Fibroblast of skin of left biceps (primary cell): ENCODE data around the gene ILKAP.

ENCODE experiments used
- DNase-seq, 2 experiments: peaks; one replicate each; pipeline ENCODE4 v3.0.0-alpha.2; 2013; ENCODE audit warnings: low read depth in 2 of 2

The ILKAP gene, protein sequence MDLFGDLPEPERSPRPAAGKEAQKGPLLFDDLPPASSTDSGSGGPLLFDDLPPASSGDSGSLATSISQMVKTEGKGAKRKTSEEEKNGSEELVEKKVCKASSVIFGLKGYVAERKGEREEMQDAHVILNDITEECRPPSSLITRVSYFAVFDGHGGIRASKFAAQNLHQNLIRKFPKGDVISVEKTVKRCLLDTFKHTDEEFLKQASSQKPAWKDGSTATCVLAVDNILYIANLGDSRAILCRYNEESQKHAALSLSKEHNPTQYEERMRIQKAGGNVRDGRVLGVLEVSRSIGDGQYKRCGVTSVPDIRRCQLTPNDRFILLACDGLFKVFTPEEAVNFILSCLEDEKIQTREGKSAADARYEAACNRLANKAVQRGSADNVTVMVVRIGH

DNA sequence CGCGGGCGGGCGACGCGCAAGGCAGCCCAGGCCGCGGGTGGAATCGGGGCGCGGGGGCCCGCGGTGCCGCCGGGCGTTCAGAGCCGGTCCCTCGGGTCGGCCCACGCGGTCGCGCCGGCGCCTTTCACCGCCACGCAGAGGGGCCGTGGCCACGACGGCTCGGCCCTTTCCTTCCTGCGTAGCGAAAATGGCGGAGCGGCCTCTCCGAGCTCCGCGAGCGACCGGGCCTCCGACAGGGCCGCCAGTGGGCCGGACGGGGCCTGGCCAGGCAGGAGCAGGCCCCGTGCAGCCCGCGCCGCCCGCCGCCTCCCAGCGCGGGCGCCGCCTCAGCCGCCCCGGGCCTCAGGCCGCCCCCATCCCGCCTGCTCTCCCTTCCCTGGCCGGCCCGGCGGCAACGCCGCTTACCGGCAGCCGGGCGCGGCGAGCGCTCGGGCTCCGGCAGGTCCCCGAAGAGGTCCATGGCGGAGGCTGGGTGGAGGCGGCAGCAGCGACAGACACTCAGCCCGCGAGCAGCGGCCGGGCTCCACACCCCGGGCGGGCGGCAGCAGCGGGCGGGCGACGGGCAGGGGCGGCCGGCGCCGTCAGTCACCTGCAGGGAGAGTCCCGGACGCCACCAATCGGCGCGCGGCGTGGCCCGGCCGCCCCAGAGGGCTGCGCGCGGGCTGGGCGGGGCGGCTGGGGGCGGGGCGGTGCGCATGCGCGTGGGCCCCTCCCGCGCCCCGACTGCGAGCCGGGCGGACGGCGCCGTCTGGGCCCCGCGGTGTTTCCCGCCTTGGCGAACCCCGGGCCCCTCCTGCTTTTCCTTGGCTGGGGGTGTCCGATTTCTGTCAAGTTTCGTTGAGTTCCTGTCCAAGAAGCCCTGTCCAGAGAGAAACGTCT, at the start of gene ILKAP:
ILKAP (minus strand) TSS at position 602 of the 879 bp plus-strand sequence; CDS start at position 460, 142 bp downstream.
- DNase-seq: peak; percentile 46 to 50

DNA sequence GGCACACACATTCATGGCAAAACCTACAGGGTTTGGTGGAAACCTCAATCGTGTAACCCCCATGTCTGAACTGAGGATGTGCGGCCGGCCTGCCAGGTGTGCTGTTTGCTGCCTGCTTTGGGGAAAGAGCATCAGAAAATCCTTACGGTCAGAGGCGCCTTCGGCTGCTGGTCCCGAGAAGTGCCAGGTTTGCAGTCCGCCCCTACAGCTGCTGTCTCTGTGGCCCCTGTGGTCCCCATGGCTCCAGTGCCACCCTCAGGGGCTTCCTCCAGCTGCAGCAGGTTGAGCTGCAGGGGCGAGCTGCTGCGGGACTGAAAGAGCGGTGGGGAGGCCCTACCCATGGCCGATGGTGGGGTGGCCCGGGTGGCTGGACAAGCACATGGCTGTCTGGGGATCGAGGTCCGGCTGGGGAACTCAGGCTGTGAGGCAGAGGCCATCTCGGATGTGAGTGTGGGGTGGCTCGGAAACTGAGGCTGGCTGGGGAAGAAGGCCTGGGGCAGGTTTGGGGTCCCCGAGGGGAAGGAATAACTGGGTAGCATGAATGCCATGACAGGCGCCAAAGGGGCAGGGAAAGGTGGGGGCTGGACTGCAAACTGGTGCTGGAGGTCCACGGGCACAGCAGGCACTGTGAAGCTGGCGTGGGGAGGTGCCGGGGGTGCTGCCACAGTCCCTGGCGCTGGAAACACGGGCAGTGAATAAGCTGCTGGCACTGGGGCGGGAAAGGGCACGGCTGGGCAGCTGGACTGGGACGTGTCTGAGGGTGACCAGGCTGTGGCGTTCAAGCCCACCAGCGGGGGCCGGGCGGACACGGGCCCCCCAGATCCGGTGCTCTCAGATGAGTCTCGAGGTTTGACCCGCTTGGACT, 49.5 kb upstream of the ILKAP start:
- no peak for DNase-seq

DNA sequence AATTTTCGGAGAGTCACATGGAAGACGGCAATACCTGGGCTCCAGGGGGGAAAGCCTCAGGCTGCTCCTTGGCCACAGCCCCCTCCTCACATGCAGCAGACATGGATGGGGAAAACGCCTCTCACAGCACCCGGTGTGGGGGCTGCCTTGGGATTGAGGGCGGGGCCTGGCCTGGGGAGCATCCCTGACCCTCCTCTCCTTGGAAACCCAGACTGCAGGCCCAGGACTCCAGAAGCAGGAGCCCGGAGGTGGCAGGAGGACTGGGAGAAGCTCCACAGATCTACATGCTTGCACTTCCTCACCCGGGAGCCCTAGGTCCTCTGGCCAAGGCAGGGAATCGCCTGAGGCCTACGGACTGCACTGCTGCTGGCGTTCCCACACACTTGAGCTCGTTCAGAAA, 48.5 kb upstream of the ILKAP start:
- no peak for DNase-seq

DNA sequence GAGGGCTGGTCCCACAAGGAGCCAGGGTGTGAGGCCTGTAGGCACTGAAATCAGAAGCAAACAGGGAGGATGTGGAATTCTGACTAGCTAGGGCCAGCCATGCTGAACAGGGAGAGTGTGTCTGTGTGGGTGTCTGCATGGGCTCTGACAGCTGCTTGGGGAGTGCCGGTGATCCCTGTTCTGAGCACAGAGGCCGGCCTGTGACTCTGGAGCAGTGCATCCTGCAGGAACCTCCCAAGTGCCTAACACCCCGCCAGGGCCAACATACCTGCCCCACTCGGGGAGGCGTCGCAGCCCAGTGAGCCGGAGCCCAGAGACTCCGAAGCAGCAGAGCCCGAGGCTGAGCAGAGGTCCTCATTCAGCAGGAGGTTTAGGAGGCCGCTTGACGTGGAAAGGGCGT, 47.8 kb upstream of the ILKAP start:
- DNase-seq: no peak

DNA sequence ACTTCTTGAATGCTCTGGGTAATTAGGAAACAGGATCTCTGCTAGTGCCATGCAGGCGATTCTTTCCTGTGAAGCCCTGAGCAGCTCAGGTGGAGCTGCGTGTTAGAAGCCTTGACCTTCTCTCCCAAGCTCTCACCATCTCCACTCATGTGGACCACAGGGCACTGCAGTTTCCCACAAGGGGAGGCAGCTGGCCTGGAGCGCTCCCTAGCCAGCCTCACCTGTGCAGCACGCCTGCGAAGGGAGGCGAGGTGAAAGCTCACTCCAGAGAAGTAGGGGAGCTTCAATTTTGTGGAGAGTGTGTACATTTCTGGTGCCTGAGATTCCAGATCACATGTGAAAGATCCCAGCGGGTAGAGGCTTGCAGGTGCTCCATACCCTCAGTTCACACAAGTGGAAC, 47.4 kb upstream of the ILKAP start:
- DNase-seq: no peak

DNA sequence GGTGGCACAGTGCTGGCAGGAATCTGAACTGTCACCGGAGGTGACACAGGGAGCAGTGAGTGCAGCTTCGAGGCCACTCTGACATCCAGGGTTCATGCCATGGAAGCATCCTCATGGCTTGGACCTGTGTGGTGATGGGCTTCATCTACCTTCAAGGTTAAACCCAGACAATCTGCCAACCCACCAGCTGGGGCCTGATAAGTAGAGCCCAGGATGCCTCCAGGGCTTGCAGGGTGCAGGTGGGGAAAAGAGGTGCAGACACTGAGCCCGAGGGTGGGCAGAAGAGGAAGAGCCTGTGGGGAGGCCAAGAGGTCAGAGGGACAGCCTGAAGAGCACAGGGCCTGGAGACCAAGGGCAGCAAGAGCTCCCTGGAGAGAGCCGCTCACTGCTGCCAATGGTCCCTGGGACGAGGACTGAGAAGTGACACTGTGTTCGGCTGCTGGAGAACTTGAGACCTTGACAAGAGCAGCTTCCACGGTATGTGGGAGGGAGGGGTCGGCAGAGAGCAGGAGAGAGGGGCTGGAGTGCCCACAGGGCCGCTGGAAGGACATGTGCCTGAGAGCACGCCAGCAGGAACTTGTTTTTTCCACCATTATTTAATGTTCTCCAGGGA, 44.5 kb upstream of the ILKAP start:
- DNase-seq: no peak

DNA sequence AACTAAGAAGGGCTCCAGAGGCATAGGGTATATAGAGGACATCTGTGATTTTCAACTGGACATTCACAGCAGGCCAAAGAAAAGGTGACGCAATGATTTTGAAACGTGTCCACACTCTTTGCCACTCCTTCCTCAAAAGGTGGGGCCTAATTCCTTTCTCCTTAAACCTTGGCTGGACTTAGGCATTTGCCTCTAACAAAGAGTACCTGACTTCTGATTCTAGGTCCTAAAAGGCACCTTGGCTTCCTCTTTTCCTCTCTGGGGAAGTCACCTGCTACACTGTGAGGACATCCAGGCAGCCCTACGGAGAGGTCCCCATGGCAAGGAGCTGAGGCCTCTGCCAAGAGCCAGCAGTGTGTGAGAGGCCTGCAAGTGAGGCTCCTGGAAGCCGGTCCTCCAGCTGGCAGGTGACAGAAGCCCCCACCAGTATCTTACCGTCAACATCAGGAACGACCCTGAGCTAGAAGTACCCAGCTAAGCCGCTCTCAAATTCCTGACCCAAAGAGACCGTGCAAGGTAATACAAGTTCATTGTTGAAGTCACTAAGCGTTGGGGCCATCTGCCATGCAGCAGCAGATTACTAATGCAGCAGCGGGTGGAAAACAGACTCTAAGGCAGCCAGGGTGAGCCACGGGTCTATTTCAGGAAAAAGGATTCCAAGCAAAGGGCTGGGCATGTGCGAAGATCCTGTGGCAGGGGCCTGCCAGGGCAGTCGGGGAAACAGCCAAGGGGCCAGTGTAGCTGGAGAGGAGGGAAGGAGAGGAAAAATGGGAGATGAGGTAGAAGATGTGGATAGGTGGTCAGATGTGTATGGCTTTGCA, 43.7 kb upstream of the ILKAP start:
- no peak for DNase-seq

DNA sequence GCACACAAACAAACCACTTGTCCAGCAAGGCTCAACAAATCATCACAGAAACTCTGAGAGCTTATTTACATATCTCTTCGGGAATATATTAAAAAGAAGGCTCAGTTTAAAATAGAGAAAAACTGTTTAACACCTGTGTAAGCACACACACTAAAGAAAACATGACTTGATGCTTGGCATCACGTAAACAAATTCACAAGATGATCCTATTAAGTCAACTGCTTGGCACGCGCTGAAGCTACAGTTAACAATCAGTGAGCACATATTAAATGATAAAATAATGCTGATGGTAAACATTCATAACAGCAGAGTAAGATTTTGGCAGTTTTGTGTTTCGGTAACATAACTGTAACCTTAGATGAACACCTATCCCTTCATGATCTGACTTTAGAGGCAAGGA, 40.7 kb upstream of the ILKAP start:
- no peak for DNase-seq

DNA sequence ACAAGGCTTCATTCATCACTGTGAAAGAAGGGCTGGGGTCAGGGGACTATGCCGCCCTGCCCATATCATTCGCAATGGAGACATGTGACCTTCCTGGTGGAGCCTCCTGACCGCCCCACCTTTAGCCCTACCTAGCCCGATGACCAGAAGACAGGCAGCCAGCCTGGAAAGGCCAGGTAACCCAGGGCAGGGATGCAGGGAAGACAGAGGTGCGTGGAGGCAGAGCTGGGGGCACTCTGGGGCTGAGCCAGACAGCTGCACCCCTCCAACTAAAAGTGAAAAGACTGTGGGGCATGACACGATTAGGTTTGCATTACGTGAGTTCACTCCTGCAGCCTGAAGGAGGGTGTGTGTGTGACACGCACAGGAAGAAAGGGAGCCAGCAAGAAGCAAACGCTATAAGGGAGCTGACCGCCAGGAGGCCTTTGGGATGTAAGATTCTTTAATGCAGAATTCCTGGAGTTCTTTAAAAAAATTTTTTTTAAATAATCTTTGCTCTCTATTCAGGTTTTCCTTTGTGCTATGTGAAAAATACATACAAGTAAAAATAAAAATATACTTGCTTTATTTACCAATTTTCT, 40.1 kb upstream of the ILKAP start:
- no peak for DNase-seq

DNA sequence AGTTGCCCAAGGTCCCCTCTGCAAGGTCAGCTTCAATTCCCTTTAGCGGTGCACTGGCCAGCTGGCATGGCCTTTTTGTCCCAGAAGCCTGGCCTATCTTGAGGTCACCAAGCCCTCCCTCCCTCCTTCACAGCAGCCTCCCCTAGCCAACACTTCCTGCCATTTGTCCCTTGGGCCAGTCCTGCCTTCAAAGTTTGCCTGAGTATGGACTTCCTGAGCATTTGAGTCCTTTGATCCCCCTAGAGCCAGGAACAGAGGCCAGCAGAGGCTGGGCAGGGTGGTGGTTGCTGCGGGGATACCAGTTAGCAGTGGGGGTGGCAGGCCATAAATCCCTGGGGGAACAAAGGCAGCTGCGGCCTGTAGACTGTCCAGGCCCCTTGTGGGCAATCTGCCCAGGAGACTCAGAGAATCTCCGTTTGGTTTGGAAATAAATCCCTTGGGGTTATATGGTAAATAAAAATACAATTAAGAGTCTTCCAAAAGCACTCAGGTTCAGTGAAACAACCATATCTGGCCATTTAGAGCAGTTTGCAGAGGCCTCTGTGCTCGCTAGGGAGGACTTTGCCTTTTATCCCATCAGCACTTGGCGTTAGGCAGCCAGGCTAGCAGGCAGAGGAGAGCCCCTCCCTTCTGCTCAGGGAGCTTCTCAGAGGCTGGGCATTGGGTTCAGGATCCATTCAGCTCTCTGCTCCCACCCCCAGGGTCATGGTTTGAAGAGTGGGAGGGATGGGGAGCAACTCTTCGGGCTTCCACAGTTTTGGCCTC, 39.4 kb upstream of the ILKAP start:
- no peak for DNase-seq

DNA sequence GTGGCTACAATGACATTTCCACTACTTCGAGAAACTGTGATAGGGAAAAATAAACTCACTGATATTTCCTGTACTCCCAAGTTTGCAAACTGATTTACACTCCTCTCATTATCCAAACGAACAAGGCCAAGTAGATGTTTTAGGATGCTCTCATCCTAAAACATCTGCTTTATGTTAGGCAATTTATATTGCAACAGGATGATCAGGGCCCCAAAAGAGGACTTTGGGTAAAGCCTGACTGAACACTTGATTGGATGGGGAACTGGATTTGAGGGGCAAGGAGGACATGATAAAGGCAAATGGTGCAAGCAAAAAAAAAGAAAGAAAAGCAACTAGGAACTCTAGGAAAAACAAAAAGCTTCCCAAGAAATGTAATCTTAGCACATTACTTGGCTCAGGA, 38.5 kb upstream of the ILKAP start:
- no peak for DNase-seq

DNA sequence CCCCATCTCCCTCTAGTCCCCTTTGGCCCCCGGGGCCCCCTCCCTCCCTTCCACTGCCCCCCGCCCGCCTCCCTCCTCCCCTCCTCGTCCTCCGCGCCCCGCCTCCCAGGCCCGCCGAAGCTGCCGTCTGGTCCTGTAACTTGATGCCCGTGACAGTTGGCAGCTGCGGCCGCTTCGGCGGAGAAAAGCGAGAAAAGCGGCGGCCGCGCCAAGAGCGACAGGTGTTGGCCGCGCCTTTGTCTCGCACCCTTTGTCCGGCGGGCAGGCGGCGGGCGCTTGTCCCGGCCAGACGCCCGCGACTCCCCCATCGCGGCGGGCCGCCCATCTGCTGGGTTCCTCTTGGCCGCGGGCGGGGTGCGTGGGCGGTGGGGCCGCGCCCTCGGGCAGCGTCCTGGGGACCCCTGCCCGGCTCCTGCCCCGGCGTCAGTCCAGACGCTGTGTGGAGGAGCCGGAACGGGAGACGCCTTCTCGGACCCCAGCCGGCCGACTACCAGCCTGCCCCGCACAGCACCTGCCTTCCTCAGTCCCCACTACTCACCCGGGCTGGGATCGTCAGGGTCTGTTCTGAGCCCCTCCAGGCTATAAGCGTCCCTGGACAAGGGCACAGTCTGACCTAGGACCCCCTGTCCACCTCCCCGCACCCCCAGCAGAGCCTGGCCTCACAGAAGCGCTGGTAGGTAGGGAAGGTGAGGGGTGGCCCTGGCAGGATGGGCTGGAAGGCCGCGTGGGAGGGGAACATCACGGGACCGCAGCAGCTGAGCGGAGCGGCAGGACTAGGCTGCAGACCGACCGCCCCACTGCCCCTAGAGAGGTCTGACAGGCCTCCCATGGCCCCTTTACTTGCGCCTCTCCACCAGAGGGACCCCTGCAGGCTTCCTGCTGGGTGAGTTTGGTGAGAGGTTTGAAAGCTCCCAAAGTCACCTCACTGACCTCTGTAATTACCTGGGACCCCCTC, 37.5 kb upstream of the ILKAP start:
- DNase-seq: no peak

DNA sequence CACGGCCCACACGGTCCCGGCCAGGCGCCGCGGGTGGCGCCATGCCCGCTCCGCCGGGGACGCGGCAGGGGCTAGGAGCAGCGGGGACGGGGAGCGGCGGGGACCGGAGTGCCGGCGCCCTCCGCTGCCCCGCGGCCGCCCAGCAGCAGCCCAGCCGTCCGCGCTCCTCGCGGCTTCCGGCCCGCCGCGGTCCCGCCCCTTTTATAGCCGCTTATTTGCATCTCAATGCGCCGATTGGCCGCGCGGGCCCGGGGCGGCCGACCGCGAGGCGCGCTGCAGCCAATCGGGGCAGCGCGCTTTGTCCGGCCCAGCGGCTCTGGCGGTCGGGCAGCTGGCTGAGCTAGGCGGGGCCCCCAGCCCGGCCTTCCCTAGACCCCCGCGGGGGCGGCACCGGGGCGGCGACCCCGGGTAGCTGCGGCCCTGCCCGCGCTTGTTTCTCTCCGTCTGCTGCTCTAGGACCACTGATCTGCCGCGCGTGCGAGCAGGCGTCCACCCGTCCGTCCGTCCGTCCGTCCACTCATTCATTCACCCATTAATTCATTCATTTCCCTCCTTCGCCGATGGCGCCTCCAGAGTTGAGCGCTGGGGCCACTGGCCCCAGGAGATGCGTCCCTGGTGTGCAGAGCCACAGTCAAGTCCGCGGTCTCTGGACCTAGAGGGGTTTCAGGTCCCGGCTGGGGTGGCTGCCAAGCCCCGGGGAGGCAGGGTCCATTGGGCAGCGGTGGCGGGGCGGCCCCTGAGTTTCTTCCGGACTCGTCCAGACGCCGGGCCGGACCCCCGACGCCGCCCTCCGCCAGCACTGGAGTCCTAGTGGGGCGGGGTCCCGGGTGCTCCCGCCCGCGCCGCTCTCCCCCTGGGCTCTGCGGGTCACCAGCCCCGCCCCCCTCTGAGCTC, 36.6 kb upstream of the ILKAP start, which contains the start of gene HES6:
HES6 (minus strand) TSS at position 176 of the 894 bp plus-strand sequence; CDS start at position 43, 133 bp downstream.
- peak; percentile 46 to 47 for DNase-seq

DNA sequence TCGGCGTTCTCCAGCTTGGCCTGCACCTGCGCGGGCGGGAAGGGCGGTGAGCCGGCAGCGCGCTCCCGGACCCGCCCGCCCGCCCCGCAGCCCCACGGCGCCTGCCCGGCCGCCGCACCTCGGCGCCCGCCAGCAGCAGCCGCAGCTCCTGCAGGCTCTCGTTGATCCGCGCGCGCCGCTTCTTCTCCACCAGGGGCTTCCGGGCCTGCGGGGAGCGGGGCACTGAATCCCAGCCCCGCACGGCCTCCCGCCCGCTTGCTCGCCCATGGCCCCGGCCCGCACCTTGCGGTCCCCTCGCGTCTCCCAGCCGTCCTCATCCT, 36.0 kb upstream of the ILKAP start:
- DNase-seq: no peak

DNA sequence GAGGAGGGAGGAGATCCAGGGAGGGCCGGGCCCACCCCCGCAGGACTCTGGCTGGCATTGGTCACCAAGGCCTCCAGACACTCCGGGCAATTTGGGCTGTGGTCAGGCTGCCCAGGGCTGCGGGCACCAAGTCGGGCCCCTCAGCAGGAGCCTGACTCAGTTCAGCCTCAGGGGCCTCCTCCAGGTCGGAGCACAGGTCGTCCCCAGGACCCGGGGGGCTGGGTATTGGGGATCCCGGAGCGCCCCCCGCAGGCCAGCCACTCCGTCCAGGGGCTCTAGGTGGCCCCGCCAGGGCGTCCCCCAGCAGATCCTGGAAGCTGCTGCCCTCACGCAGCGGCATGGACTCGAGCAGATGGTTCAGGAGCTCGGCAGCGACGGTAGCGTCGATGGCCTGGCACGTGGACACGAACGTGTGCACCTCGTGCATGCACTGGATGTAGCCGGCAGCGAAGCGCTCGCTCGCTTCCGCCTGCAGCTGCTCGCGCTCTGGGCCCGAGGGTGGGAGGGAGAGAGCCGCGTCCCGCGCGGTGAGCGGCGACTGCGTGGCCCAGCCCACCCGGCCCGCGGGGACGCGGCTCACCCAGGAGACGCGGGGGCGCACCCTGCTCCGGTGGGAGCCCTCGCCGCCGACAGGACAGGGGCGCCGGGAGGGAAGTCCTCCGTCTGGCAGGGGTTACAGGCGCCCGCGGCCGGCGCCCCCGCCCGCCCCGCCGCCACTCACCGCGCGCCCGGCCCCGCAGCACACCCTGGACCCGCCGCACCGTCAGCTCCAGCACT, 35.5 kb upstream of the ILKAP start:
- DNase-seq: no peak

DNA sequence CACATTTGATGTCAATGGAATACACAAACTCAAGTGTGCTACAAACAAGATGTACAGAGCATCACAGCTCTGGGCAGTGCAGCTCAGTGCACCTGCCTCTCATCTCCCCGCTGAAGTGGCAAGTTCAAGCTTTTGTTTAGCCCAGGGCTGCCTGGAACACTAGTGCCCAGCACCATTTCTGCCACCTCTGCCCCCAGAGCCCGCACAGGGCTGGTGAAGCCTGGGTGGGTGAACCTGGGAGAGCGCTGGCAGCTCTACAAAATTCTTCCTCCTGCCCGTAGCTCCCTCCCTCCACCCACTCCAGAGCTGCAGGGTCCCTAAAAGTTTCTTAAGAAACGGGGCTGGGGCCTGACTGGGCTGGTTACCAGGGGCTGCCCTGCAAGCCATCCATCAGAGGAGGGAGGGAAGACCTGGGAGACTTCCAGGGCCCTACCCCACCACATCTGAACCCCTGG, 34.8 kb upstream of the ILKAP start:
- no peak for DNase-seq
